ENCODE results near the gene LSM14A.
A peak's percentile ranks its signal among the peaks of the same experiment; 100 is the strongest.

LSM14A gene

GRCh38 chr19:34229721-34230120 is 57.4 kb downstream of the LSM14A start:
- Histone ChIP-seq H3K4me3 (ENCODE audit: low read depth, low read length) (no peak overlapping the region), H3K27me3 (no peaks in the 10 kb centered on the region), H3K9me3 (no peaks in the 10 kb centered on the region), H3K4me1 (no peaks in the 10 kb centered on the region), H3K36me3 (peaks cover 45% of the 10 kb centered on the region)
- no peak for TF ChIP-seq CTCF (IDR thresholded peaks at IDR 0.05; ENCODE audit: low read depth, low read length)
- no peak for DNase-seq

- no peaks in the 10 kb centered on the region for H3K4me1 ChIP-seq
- no peaks in the 10 kb centered on the region for H3K27me3 ChIP-seq
- peaks cover 40% of the 10 kb centered on the region for H3K36me3 ChIP-seq
- no peaks in the 10 kb centered on the region for H3K9me3 ChIP-seq
- no peak for TF ChIP-seq CTCF (IDR thresholded peaks at IDR 0.05; ENCODE audit: low read depth, low read length)
- DNase-seq = no peak
- H3K4me3 ChIP-seq (ENCODE audit: low read depth, low read length) = no peak overlapping the region
Observed at GRCh38 chr19:34230820-34231219, 58.5 kb downstream of the LSM14A start.

- no peak for TF ChIP-seq CTCF (IDR thresholded peaks at IDR 0.05; ENCODE audit: low read depth, low read length)
- peaks cover 39% of the 10 kb centered on the region for H3K36me3 ChIP-seq
Observed at GRCh38 chr19:34231439-34231838, 59.1 kb downstream of the LSM14A start.

GRCh38 chr19:34232566-34233481 is 60.5 kb downstream of the LSM14A start:
- TF ChIP-seq CTCF (IDR thresholded peaks at IDR 0.05; ENCODE audit: low read depth, low read length) = no peak
- Histone ChIP-seq H3K9me3 (no peaks in the 10 kb centered on the region), H3K4me1 (no peaks in the 10 kb centered on the region), H3K27me3 (no peaks in the 10 kb centered on the region), H3K4me3 (ENCODE audit: low read depth, low read length) (no peak overlapping the region), H3K36me3 (peaks cover 28% of the 10 kb centered on the region)
- DNase-seq = peak; percentile 56

More at GRCh38 chr19:34231439-34231838, 59.1 kb downstream of the LSM14A start:
- Histone ChIP-seq H3K4me1 (no peaks in the 10 kb centered on the region), H3K9me3 (no peaks in the 10 kb centered on the region), H3K4me3 (ENCODE audit: low read depth, low read length) (no peak overlapping the region), H3K27me3 (no peaks in the 10 kb centered on the region)
- DNase-seq = no peak

GRCh38 chr19:34235425-34235940 is 63.2 kb downstream of the LSM14A start:
- Histone ChIP-seq H3K4me1 (no peaks in the 10 kb centered on the region), H3K27me3 (no peaks in the 10 kb centered on the region), H3K9me3 (no peaks in the 10 kb centered on the region), H3K36me3 (peaks cover 7% of the 10 kb centered on the region; the same call in 1 of the 2 replicates), H3K4me3 (ENCODE audit: low read depth, low read length) (no peak overlapping the region)
- DNase-seq = no peak
- TF ChIP-seq CTCF (IDR thresholded peaks at IDR 0.05; ENCODE audit: low read depth, low read length) = no peak
